Epithelial cell of proximal tubule (primary cell): ENCODE measurements around the gene KIRREL1. TPM values are rescaled to one million over a fixed set of nuclear protein-coding genes. Genes with fewer than 3 reads are reported as not detected.

Source experiments
- DNase-seq: peaks from one replicate; pipeline ENCODE4 v3.0.0-alpha.2; 2011; ENCODE audit warnings: low read depth
- H3K4me3 ChIP-seq: 2 replicates; pipeline ENCODE4 v1.5.1; 2011; ENCODE audit warnings: low read depth, mild to moderate bottlenecking, low read length
- CTCF ChIP-seq: conservative IDR thresholded peaks from 2 replicates; pipeline ENCODE4 v1.5.1; 2012; ENCODE audit warnings: low read depth, mild to moderate bottlenecking, low read length
- total RNA-seq: library from RNA; depleted of rRNA; stranded (reverse); fragments of >200 nt; gene quantifications from 2 replicates; pipeline ENCODE4 v1.2.3, GENCODE V29; 2015

Gene KIRREL1
- total RNA-seq, 1 donor from 2014 or later = 194 TPM

DNA sequence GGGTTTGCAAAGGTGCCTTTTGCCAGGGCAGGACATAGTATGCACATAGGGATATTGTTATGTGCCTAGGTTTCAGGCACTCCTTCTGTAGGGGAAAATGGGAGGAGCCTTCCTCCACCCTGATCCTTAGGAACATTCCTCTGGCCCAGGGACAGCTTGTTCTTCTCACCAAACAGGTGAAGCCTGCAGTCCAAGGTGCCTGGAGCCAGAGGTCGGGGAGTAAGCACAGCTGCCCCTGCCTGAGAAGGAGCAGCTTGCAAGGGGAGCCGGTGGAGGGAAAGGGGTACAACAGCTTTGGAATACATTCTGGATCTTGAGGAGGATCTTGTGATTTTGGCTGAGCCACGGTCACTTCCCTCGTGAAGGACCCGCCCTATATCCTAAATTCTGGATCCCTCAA is 104.8 kb downstream of the KIRREL1 start:
- H3K4me3 ChIP-seq = no peak overlapping the region
- DNase-seq = no peak
- TF ChIP-seq CTCF = no peak

DNA sequence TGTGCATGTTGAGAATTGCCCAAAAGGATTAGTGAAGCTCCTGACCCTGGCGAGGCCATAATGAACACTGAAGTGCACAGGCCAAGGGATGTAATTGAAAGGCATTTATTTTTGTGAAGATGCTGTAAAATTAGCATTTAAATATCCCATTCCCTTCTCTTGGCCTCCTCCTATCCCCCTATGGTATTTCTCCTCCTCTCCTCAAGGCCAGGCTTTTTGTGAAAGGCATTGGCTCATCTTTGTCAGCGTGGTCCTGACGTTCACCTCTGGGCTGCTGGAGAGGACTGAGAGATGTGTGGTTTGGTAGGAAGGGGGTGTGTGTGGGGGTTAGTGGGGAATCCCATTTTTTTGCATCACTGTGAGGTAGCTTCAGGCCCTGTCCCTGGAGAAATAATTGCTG is 105.7 kb downstream of the KIRREL1 start:
- no peak overlapping the region for H3K4me3 ChIP-seq
- no peak for DNase-seq
- TF ChIP-seq CTCF = no peak

DNA sequence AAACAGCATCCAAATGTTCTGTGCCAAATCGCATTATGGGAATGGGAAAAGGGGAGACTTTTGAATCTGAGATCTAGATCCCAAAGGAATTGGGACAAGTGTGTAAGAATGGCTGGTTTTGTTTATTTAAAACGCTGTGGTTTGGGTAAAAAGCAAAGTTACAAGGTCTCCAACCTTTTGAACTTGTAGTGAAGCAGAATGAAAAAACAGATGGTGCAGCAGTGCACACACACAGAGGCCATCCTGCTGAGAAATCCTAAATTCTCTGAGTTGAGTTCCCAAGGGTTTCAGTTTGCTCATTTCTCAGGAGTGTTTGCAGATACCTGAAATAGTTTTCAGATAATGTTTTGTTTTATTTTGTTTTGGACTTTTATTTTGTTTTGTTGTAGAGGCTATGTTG is 107.1 kb downstream of the KIRREL1 start:
- TF ChIP-seq CTCF = no peak
- no peak for DNase-seq
- no peak overlapping the region for H3K4me3 ChIP-seq

DNA sequence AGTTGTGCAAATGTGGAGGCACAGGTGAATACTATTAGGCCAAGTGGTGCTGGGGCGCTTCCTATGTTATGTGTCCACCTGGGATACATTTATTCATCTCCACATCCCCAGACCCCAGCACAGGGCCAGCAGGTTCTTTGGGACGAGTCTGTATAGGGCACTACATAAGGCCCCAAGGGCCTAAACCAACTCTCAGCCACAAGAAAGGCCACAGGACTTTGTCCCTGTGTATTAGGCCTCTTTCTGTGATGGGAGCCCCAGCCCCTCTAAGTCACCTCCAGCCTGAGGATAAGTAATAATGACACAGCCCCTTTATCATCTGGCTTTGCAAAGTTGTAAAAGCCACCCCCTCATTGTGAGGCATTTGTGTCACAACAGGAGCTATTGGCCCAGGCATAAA is 108.0 kb downstream of the KIRREL1 start:
- H3K4me3 ChIP-seq = no peak overlapping the region
- TF ChIP-seq CTCF = no peak
- DNase-seq = no peak

DNA sequence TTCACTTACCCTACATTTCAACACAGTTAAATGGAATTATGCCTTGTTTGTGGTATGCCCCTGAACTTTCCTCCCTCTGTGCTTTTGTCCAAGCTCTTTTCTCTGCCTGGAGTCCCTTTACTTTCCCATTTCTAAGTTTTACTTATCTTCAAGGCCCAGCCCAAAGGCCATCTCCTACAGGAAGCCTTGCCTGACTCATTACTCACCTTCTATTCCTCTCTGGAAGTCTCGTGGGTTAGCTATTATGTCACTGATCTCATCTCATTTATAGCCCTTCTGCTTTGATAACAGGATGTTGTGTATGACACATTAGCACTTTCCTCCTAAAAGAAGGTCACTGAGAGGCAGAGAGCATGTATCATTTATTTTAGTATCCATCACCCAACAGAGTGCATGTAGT is 108.5 kb downstream of the KIRREL1 start:
- peak; percentile 70 for DNase-seq
- TF ChIP-seq CTCF = no peak
- H3K4me3 ChIP-seq = no peak overlapping the region

DNA sequence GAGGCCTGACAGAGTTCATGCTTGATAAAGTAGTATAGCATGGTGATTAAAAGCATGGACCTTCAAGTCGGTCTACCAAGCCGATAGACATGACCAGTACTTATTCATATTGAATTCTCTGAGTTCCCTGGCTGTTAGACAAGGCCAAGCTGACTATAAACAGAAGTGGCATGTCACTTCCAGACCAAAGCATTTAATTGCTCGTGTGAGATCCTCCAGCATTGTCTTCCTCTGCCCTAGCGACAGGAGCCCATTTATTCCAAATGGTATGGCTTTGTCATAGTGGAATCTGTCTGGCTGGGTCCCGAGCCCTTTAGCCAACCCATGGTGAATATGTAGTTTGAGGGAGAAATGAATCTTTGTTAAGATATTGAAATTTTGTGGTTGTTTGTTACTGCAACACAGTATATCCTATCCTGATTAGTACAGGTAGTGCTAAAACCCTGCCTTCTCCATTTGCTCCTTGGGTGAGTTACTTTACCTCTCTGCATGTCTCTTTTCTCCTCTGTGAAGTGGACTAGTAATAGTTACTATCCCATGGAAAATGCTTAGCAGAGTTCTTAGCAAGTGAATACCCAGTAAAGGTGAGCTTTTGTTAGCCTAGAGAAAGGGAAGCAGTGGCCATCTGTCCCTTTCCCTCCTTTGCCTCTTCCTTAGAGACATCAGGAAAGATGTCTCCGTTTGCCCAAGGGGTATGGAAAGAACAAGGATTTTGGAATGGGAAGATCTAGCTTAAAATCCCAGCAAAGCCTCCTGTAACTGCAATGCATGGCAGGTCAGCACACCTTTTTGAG is 109.6 kb downstream of the KIRREL1 start:
- no peak for TF ChIP-seq CTCF
- no peak overlapping the region for H3K4me3 ChIP-seq
- DNase-seq = no peak

DNA sequence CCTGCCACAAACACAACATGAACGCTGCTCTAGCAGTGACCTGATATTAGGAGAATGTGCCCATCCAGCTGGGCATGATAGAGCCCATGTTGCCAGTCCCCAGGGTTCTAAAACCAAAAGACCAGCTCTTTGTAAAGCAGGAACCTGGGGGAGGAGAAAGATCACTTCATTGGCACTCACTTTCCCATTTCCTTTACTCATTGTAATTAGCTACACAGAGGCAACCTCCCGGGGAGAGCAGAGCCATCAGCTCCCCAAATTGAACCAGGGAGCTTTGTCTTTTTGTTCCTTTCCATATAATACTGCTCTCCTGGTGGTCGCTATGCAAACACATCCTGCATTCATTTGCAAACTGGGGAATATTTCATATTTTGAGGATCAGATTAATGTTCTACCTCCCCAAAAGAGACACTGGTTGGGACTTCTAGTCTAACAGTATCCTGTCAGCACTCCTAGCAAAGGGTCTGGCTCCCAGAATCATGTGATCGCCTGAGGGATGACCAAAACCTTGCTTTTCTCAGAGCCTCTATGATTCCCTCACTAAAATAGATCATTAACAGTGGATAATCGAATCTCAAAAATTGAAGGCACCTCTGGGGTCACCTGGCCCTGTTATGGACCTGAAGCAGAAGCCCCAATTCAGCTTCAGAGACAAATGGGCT is 110.5 kb downstream of the KIRREL1 start:
- H3K4me3 ChIP-seq = no peak overlapping the region
- no peak for TF ChIP-seq CTCF

More for the DNA sequence above, 110.5 kb downstream of the KIRREL1 start:
- no peak for DNase-seq
